ENCODE measurements around the gene SRRM5.

The SRRM5 gene

DNA sequence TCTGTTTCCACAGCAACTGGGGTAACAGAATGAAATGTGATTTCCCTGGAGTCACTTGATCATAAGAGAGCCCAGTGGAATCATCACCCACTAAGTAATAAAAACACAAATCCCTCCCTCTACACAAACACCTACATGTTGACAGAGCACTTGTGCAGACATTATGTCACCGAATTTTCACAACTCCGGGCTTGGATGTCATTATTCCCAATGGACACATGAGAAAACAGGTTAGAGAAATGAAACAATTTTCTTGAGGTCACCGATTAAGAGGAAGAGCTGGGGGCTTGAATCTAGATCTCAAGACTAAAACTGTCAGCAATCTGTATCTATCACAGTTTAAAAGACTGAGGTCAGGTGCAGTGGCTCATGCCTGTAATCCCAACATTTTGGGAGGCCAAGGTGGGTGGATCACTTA is 39.7 kb upstream of the SRRM5 start:
- no peak for DNase-seq (ENCODE audit: low read depth)
- no peak overlapping the region for H3K4me3 ChIP-seq (ENCODE audit: low read length)
- TF ChIP-seq, protein P1, sequence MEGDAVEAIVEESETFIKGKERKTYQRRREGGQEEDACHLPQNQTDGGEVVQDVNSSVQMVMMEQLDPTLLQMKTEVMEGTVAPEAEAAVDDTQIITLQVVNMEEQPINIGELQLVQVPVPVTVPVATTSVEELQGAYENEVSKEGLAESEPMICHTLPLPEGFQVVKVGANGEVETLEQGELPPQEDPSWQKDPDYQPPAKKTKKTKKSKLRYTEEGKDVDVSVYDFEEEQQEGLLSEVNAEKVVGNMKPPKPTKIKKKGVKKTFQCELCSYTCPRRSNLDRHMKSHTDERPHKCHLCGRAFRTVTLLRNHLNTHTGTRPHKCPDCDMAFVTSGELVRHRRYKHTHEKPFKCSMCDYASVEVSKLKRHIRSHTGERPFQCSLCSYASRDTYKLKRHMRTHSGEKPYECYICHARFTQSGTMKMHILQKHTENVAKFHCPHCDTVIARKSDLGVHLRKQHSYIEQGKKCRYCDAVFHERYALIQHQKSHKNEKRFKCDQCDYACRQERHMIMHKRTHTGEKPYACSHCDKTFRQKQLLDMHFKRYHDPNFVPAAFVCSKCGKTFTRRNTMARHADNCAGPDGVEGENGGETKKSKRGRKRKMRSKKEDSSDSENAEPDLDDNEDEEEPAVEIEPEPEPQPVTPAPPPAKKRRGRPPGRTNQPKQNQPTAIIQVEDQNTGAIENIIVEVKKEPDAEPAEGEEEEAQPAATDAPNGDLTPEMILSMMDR (conservative IDR thresholded peaks at IDR 0.05; ENCODE audit: low read depth, low read length): no peak

DNA sequence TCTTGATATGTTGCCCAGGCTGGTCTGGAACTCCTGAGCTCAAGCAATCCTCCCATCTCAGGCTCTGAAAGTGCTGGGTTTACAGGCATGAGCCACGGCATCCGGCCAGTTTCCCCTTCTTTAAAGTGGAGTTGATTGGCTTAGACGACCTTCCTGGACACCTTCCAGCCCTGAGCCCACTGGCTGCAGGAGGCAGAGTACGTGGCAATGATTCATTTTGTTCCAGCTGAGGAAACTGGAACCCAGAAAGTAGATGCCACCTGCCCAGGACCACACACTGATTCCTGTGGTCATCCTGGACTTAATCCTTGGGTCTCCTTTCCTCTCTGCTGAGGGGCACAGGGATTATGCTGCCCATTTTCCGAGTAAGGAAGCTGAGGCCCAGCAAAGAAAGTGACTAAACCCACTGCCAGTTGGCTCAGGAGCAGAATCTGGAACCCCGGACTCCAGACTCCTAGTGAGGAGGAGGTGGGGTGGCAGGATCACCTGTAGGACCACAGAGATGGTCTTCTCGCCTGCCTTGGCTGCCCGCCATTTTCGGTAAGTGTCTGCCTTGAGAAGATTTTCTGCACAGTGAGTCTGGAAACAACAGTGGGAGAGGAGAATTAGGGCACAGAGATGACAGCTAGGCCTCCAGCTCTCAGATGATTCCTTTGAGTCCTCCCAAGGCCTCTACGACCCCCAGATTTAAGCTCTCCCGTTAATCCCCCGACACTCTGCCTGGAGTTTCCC is 37.3 kb upstream of the SRRM5 start:
- no peak for DNase-seq (ENCODE audit: low read depth)
- TF ChIP-seq, protein P1 (conservative IDR thresholded peaks at IDR 0.05; ENCODE audit: low read depth, low read length): no peak
- H3K4me3 ChIP-seq (ENCODE audit: low read length): peak overlapping the region; percentile 92

DNA sequence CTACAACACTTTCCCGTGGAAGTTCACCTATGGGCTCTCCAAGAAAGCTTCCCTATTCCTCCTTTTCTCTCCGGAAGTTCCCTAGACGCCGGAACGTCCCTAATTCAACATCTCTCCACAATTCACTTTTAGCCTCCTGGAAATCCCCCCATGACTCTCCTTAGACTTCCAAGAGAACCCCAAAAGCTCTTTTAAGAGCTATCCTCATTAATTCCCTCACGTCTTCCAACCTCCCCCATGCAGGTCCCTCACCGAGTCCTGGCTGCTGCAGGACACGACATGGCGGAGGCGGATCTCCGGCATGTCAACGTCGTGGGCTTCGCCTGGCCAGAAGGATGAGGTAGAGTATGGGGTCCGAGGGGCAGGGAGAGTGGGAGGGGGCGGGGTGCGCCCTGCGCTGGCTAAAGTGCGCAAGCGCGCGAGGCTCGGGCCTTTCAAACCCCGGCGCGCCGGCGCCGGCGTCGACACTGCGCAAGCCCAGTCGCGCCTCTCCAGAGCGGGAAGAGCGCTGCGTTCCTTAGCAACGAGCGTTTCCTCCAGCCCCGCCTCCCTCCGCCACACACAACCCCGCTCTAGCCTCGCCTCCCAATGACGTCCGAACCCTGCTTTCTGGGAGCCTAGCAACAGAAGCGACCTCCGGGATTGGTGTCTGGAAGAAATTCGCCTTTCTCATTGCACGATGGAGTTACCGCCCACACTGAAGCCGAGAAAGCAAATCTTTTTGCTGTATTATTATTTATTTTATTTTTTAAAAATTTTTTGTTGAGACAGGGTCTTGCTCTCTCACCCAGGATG is 36.5 kb upstream of the SRRM5 start, which contains the start of the genes PINLYP and XRCC1:
PINLYP (plus strand) TSS at position 646 of the 795 bp plus-strand sequence. CDS start 1,391 bp downstream, outside the sequence.
XRCC1 (minus strand) TSS at position 372 of the 795 bp plus-strand sequence; CDS start at position 303, 69 bp downstream.
- DNase-seq (ENCODE audit: low read depth): peak; percentile 96
- TF ChIP-seq, protein P1 (conservative IDR thresholded peaks at IDR 0.05; ENCODE audit: low read depth, low read length): no peak
- H3K4me3 ChIP-seq (ENCODE audit: low read length): peak within 1 kb of the TSS; percentile 92

DNA sequence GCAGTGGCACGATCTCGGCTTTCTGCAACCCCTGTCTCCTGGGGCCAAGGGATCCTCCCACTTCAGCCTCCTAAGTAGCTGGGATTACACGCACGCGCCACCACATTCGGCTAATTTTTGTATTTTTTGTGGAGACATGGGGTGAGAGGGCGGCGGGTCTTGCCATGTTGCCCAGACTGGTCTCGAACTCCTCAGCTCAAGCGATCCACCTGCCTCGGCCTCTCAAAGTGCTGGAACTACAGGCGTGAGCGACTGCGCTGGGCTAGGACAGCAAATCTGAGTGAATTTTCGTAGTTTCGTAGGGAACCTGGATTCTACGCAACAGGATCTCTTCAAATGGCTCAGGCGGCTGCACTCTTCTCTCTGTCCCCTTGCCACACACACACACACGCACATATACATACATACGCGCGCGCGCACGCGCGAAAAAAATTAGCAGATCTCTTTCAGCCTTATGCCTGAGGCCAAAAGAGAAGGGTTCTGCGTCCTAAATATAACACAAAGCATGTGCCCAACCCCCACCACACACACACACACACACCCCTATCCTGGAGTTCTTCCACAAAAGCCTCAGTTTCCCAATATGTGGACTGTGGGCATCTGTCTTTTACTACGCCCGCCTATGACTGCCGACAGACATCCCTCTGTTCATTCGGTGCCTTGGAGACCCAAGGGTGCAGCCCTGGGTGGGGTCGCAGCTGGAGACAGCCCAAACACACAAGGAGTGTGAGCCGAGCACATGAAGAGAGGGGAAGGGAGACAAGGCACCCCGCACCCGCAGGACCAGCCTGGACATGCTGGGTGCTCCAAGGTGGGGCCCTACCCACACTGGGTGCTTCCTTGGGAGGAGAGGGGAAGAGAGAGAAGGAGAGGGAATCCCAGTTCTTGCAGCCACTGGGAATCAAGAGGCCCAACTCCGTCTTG is 35.7 kb upstream of the SRRM5 start:
- no peak for DNase-seq (ENCODE audit: low read depth)
- H3K4me3 ChIP-seq (ENCODE audit: low read length): peak overlapping the region; percentile 51
- TF ChIP-seq, protein P1 (conservative IDR thresholded peaks at IDR 0.05; ENCODE audit: low read depth, low read length): no peak

DNA sequence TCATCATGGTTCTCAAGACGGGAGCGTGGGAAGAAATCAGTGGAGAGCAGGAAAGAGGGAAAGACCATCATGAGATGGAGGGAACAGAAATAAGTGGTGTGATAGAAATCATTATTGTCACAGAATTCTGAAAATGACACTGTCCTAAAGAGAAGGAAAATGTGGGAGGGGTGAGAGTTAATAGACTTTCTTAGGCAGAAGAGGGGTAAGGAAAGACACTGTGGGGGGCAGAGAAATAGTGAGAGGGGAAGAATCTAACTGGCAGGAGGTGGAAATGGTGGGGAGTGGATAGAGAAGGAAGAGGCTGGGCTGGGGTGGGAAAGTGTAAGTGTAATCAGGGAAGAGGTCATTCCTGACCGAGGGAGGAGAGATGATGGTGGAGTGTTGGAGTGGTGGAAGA is 33.1 kb upstream of the SRRM5 start:
- DNase-seq (ENCODE audit: low read depth): no peak
- no peak overlapping the region for H3K4me3 ChIP-seq (ENCODE audit: low read length)
- TF ChIP-seq, protein P1 (conservative IDR thresholded peaks at IDR 0.05; ENCODE audit: low read depth, low read length): no peak

DNA sequence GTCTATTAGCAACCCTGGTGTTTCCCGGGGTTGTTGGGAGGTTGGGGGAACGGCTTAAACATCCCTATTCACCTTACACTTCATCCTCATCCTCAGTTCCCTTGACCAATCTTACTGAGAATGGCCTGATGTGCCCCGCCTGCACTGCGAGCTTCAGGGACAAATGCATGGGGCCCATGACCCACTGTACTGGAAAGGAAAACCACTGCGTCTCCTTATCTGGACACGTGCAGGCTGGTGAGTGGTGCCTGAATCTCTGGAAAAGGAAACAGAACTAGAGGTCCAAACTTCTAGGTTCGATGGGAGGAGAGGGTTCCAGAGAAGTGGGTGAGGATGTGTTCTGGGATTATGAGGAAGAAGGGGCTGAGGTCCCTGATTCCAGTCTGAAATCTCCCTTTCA is 30.4 kb upstream of the SRRM5 start:
- H3K4me3 ChIP-seq (ENCODE audit: low read length): no peak overlapping the region
- TF ChIP-seq, protein P1 (conservative IDR thresholded peaks at IDR 0.05; ENCODE audit: low read depth, low read length): no peak
- no peak for DNase-seq (ENCODE audit: low read depth)

Measured in retinal pigment epithelial cell (primary cell).